Breast epithelium (tissue), 4 donors: ENCODE results near the gene SLC22A23. TPM values are rescaled to one million over a fixed set of nuclear protein-coding genes. Genes with fewer than 3 reads are reported as not detected.

ENCODE experiments used
- DNase-seq, 2 donors: peaks; one replicate each; pipeline ENCODE4 v3.0.0-alpha.2; 2019; ENCODE audit warnings: low spot score in 2 of 2
- H3K27ac ChIP-seq, 2 donors: fragments of 200-600 bp; sonication (generic) in 1 of 2; one replicate each; pipeline ENCODE4 v1.5.1; 2016 to 2019; ENCODE audit warnings: mild to moderate bottlenecking in 1 of 2
- H3K27me3 ChIP-seq, 2 donors: fragments of 200-600 bp; sonication (generic) in 1 of 2; one replicate each; pipeline versions ENCODE4 v1.5.1 to v1.6.0; 2017 to 2019; ENCODE audit warnings: control low read depth in 1 of 2, mild to moderate bottlenecking in 1 of 2
- H3K36me3 ChIP-seq: fragments of 200-600 bp; one replicate; pipeline ENCODE4 v1.5.1; 2019
- H3K4me1 ChIP-seq, 2 donors: fragments of 200-600 bp; sonication (generic); one replicate each; pipeline ENCODE4 v1.5.1; 2016 to 2019; ENCODE audit warnings: control low read depth in 1 of 2
- H3K4me3 ChIP-seq, 3 donors: fragments of 200-600 bp; sonication (generic); 1 replicate in 2 of 3; 2 replicates in 1 of 3; pipeline ENCODE4 v1.5.1; 2016 to 2019; ENCODE audit warnings: mild to moderate bottlenecking in 3 of 3, moderate library complexity in 2 of 3
- H3K9me3 ChIP-seq, 2 donors: fragments of 200-600 bp; sonication (generic) in 1 of 2; one replicate each; pipeline ENCODE4 v1.5.1; 2016 to 2019; ENCODE audit warnings: control low read depth in 1 of 2
- CTCF ChIP-seq, 3 donors: fragments of 450-650 bp; IDR thresholded peaks; one replicate each; pipeline ENCODE4 v1.5.1; 2016 to 2017; ENCODE audit warnings: antibody characterized with exemption in 3 of 3, mild to moderate bottlenecking in 3 of 3, moderate library complexity in 3 of 3
- POLR2A ChIP-seq: fragments of 450-650 bp; IDR thresholded peaks from one replicate; pipeline ENCODE4 v1.6.1; 2016; ENCODE audit warnings: antibody characterized with exemption, mild to moderate bottlenecking, moderate library complexity
- POLR2AphosphoS5 ChIP-seq, 3 donors: sonication (generic); formaldehyde crosslinking; IDR thresholded peaks; one replicate each; pipeline ENCODE4 v1.6.1; 2017; ENCODE audit warnings: antibody characterized with exemption in 3 of 3
- intact Hi-C: fragments of 100-400 bp; cut with DNase I; formaldehyde crosslinking; loops from one replicate; pipeline ENCODE4 v1.15.1; 2023; ENCODE audit warnings: low total_unique reads
- total RNA-seq, 3 donors: library from RNA; depleted of rRNA; stranded (reverse); fragments of >200 nt; gene quantifications; one replicate each; pipeline ENCODE4 v1.1.0, GENCODE V29; 2016

Gene SLC22A23
- total RNA-seq, 3 donors from 2014 or later: 10.9 to 26.3 (median 22.9) TPM

DNA sequence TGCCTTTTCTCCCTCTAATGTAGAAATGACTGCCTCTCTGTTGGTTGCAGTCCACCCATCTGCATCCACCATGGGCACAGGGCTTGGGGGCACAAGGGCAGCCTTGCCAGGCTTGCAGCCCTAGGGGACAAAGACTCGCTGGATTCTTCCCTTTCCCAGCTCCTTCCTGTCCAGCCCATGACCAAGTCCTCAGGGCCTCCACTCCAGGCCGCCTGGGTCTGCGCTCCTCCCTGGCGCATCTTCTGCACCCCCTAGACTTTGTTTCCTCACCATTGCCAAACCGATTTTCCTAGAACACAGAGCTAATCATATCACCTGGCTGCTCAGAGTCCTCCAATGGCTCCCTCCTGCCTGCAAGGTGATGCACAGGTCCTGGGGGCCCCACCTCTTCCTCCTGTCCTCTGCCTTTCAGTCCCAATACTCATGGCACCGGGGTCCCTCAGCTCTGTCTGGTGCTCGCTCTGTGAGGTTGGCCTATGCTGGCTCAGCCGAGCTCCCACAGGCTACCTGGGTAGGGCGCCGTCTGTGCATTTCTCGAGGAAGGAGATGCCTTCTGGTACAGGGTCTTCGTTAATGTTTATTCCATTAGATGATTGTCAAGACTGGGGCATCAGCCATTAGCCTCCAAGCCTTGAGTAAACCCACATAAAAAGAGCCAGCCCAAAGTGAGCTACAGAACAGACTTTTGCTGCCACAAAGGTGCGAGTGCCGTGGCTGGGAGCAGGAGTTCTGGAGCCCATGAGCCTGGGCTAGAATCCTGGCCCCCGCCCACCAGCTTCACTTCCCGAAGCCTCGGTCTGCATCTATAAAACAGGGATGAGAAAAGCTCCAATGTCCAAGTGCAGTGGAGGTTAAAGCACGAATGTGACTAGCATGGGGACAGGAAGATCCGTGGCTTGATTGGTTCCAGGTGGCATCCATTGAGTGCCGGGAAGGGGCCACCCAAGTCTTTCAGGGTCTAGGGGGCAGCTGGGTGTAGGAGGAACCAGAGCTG lies 180.4 kb downstream of the SLC22A23 start:
- DNase-seq: no peak

GRCh38 chr6:3273707-3274521 lies 182.9 kb downstream of the SLC22A23 start:
- Histone ChIP-seq H3K4me1 (no peaks in the 10 kb centered on the region), H3K4me3 (no peak overlapping the region), H3K36me3 (no peaks in the 10 kb centered on the region), H3K27me3 (no peaks in the 10 kb centered on the region), H3K9me3 (no peaks in the 10 kb centered on the region), H3K27ac (no peak overlapping the region)
- DNase-seq: no peak
- no peak for TF ChIP-seq POLR2A
- TF ChIP-seq POLR2AphosphoS5 (IDR thresholded peaks at IDR 0.05): no peak
- no peak for TF ChIP-seq CTCF (IDR thresholded peaks at IDR 0.05)
- intact Hi-C loops: no loop called here

More for the DNA sequence above, 180.4 kb downstream of the SLC22A23 start:
- Histone ChIP-seq H3K9me3 (no peaks in the 10 kb centered on the region), H3K27me3 (no peaks in the 10 kb centered on the region), H3K27ac (peak overlapping the region in 1 of 2 donors; percentile 26), H3K36me3 (no peaks in the 10 kb centered on the region), H3K4me1 (no peaks in the 10 kb centered on the region), H3K4me3 (no peak overlapping the region)
- TF ChIP-seq CTCF (IDR thresholded peaks at IDR 0.05): no peak
- TF ChIP-seq POLR2A: no peak
- TF ChIP-seq POLR2AphosphoS5 (IDR thresholded peaks at IDR 0.05): no peak
- intact Hi-C loops: loop anchor here (5.0 kb wide), 1 partner anchor 456 kb away; no protein-coding TSS in a partner anchor

DNA sequence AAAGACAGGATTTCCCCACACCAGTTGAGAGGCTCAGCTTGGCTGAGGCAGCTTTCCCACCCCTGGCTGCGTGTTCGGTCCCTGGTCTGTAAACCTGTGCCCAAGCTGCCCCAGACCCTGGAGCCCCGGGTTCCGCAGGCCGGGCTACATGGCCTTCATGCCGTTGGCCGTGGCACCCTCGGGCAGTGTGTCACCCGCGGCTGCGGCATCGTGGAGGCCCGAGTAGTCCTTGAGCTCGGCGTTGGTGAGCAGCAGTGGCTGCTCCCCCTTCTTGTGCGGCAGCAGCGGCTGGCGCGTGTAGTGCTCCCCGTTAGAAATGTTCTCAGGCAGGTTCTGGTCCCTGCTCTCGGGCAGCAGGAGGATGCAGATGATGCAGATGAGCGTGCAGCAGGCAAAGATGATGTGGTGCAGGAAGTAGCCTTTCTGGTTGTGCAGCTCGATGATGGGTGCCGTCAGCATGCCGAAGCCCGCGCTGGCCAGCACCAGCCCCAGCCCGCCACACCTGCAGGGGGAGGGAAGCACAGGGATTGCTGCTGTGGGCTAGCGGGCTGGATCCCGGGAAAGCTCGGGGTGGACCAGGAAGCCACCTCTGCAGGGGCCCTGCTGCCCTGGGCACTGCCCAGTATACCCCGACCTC lies 183.8 kb downstream of the SLC22A23 start:
- H3K4me1 ChIP-seq: no peaks in the 10 kb centered on the region
- H3K9me3 ChIP-seq: no peaks in the 10 kb centered on the region
- intact Hi-C loops: no loop called here
- TF ChIP-seq CTCF (IDR thresholded peaks at IDR 0.05) (no peak), POLR2A (no peak), POLR2AphosphoS5 (IDR thresholded peaks at IDR 0.05) (no peak)
- H3K36me3 ChIP-seq: no peaks in the 10 kb centered on the region
- H3K27me3 ChIP-seq: no peaks in the 10 kb centered on the region
- no peak overlapping the region for H3K4me3 ChIP-seq
- H3K27ac ChIP-seq: no peak overlapping the region
- no peak for DNase-seq

DNA sequence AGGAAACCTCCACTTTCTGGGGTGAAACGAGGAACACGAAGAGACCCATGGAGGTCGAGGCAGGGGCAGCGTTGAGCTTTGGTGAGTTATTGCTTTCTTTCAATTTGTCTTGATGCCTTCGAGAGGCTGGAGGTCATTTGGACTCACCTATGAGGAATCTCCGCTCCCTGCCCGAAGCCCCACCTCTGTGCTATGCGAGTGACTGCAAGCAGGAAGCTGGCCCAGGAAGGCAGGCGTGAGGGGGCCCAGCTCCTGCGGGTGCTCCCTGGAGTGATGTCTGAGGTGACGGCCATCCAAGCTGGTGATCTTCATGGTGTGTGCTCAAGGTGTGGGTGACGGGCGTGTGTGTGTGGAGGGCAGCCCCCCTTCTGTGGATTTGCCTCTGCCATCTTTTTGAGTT lies 185.1 kb downstream of the SLC22A23 start:
- Histone ChIP-seq H3K27me3 (no peaks in the 10 kb centered on the region), H3K9me3 (no peaks in the 10 kb centered on the region), H3K4me1 (no peaks in the 10 kb centered on the region), H3K4me3 (no peak overlapping the region), H3K36me3 (no peaks in the 10 kb centered on the region), H3K27ac (no peak overlapping the region)
- no peak for DNase-seq
- TF ChIP-seq CTCF (IDR thresholded peaks at IDR 0.05) (no peak), POLR2A (no peak), POLR2AphosphoS5 (IDR thresholded peaks at IDR 0.05) (no peak)
- intact Hi-C loops: no loop called here
